Retinal pigment epithelial cell (primary cell): ENCODE results near the gene PCK2.
A peak's percentile ranks its signal among the peaks of the same experiment; 100 is the strongest.
"Not testable (repeated sequence)": the region's sequence is repeated elsewhere in the genome, so short reads cannot be mapped to it uniquely, and the experiment has no call there.

Source experiments
- DNase-seq: peaks from one replicate; pipeline ENCODE4 v3.0.0-alpha.2; 2010; ENCODE audit warnings: low read depth
- H3K4me3 ChIP-seq: 2 replicates; pipeline ENCODE4 v1.5.1; 2011; ENCODE audit warnings: mild to moderate bottlenecking, low read length, control low read depth, moderate library complexity
- TF ChIP-seq, protein P1 (sequence below): conservative IDR thresholded peaks from 2 replicates; pipeline ENCODE4 v1.5.1; 2011; ENCODE audit warnings: low read depth, low read length, control low read depth, inconsistent platforms

Gene PCK2

DNA sequence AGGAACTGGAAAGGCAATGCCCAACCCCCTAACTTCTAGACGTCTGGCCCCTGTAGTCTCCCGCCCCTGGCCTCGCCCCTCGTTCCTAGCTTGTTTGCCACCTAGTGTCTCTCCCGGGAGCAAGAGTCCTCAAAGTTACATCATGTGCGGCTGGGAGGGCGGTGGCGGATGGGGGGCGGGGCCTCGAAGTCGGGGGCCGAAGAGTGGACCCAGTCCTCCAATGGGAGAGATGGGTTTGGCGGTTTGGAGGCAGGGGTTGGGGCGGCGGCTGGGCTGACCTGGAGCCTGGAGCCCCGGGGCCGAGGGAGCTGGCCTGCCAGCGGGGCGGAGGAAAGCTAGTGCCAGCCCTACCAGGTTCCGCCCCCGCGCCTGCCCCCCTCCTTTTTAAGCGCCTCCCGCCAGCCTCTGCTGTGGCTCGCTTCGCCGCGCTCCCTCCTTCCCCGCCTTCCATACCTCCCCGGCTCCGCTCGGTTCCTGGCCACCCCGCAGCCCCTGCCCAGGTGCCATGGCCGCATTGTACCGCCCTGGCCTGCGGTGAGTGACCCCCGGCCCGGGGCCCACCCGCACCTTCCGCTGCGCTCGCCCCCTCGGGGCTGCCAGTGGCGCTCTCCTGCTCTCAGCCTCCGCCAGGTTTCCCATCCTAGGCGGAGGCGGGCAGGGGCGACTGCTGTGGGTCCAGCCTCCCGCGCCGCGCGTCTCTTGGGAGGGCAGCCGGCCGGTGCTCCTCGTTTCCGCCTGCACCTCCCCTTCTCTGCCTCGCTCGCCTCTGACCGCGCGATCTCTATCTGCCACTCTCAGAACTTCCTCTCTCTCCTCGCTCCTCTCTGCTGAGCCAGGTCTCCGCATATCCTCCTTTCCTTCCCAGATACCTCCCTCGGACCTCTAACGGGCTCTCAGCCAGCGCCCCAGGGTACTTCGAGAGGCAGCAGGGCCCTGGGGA is at the start of gene PCK2:
Gene PCK2 (plus strand): TSS at position 411 of the 940 bp plus-strand sequence. CDS start 95 bp downstream, at position 506.
- TF ChIP-seq, protein P1, sequence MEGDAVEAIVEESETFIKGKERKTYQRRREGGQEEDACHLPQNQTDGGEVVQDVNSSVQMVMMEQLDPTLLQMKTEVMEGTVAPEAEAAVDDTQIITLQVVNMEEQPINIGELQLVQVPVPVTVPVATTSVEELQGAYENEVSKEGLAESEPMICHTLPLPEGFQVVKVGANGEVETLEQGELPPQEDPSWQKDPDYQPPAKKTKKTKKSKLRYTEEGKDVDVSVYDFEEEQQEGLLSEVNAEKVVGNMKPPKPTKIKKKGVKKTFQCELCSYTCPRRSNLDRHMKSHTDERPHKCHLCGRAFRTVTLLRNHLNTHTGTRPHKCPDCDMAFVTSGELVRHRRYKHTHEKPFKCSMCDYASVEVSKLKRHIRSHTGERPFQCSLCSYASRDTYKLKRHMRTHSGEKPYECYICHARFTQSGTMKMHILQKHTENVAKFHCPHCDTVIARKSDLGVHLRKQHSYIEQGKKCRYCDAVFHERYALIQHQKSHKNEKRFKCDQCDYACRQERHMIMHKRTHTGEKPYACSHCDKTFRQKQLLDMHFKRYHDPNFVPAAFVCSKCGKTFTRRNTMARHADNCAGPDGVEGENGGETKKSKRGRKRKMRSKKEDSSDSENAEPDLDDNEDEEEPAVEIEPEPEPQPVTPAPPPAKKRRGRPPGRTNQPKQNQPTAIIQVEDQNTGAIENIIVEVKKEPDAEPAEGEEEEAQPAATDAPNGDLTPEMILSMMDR = no peak
- peak within 1 kb of the TSS; percentile 74 for H3K4me3 ChIP-seq
- DNase-seq = peak; percentile 39

DNA sequence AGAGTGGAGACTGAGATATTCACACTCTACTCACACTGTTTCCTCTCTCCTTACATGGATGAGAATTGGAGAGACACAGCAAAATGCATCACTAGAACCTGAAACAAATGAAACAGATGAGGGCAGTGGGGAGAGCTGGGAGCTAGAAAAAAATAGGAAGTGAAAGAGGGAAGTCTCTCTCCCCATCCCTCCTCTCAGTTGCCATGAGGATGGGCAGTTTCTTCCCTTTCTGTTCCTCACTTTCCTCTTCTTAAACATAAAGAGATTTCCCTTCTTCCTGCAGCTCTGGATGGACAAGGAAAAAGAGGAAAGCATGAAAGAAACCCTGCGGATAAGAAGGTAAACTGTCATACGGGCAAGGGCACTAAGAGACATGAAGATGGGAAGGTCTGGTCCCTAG is 45.1 kb upstream of the PCK2 start:
- DNase-seq, H3K4me3 ChIP-seq: not testable (repeated sequence)

DNA sequence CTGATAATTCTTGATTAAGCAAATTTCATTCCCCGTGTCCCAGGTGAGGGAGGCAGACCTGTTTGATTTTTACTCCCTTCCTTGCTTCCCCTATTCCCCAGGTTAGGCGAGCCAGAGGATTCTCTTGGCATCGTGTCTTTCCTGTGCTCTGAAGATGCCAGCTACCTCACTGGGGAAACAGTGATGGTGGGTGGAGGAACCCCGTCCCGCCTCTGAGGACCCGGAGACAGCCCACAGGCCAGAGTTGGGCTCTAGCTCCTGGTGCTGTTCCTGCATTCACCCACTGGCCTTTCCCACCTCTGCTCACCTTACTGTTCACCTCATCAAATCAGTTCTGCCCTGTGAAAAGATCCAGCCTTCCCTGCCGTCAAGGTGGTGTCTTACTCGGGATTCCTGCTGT is 43.4 kb upstream of the PCK2 start:
- not testable (repeated sequence) for H3K4me3 ChIP-seq, DNase-seq

DNA sequence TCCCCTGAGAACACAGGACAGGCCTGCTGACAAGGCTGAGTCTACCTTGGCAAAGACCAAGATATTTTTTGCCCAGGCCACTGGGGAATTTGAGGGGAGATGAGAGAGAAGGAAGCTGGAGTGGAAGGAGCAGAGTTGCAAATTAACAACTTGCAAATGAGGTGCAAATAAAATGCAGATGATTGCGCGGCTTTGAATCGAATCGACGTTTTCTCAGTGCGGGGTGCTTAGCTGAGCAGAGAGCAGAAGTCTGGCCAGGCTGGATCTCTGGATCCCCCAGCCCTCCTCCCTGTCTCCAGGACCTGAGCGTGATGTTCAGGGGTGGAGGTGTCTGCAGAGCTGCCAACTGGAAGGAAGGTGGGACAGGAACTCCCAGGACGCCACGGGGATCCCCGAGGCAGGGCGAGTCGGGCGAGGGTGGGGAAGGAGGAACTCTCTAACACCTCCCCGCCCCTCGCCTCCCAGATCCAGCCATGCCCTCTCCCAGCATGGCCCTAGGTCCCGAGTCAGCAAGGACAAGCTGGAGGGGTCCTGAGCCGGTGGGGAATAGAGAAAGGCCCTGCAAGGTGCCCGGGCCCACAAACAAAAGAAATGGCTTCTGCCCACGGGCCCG is 42.8 kb upstream of the PCK2 start:
- peak overlapping the region; percentile 45 for H3K4me3 ChIP-seq
- TF ChIP-seq, protein P1 = no peak
- no peak for DNase-seq

DNA sequence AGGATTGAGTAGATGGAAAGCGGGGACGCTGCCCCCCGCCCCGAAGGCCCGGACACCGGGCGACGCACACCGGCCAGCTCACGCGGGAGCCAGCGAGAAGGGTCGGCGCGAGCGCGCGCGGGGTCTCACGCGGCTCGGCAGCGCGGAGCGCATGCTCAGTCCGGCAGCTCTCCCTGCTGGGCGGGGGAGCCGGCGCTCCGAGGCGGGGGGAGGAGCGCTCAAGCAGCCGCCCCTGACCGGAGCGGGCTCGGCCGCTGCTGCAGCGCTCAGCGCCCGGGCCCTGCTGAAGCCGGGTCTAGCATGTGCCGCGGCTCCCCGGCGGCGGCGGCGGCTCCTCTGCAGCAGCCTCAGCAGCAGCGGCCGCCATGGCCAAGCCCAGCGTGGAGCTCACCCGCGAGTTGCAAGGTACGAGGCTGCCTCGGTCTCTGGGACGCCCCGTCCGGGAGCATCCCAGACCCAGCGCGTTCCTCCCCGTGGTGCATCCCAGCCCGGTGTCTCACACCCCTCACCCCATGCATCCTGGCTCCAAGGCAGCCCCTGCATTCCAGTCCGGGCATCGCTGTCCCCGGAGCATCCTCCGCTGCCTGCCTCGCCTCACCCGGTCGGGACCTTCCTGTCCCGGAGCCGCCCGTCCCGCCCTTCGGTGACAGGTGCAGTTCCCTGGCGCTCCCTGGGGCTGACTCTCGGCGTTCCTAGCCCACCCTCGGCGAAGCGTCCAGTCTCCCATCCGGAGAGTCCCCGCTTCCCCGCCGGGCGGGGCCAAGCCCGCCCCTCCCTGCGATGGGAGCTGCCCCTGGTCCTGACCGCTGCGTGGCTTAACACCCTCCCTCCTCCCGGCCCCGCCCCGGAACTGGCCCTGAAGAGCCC is 42.1 kb upstream of the PCK2 start, which contains the start of gene CARMIL3:
Gene CARMIL3 (plus strand): TSS at position 221 of the 867 bp plus-strand sequence. CDS start 145 bp downstream, at position 366.
- no peak for DNase-seq
- TF ChIP-seq, protein P1 = no peak
- H3K4me3 ChIP-seq = peak within 1 kb of the TSS; percentile 56

DNA sequence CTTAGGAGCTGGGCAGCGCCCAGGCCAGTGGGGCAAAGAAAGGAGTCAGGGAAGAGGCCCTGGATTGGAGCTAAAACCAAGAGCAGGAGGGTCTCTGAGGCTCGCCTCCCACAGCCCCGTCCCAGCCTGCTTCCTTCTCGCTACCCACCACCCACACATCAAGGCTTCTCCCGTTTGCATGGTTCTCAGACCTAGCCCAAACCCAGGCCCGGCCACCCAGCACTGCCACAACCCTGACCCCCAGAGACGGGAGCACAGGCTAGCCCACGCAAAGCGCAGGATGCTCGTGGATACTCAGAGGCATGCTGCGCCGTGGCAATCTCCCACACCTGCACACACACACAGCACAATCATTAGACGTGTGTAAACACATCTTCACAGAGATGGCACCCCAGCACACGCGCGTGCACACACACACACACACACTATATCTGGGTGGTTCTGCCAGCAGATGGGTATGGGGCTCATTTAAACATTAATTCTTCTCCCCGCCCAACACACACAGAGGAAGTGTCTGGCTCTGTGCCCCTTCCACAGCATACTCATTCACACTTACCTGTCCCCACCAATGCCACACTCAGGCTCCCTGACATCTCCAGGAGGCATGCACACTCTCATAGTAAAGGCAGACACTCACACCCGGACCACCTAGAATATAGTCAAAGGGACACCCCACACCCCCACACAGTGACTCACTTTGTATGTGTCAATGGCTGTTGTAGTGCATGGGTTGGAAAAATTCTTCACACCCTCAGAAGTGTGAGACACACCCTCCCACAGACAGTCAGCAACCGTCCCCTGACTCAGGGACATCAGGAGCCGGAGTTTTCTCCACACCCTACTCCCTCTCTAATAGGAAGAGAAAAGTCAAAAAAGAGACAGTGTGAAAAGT is 41.2 kb upstream of the PCK2 start:
- DNase-seq = no peak

More for the DNA sequence above, 41.2 kb upstream of the PCK2 start:
- TF ChIP-seq, protein P1 = no peak
- peak overlapping the region; percentile 56 for H3K4me3 ChIP-seq
